SK-N-SH (cell line): ENCODE measurements around the gene BAD. TPM values are rescaled to one million over a fixed set of nuclear protein-coding genes. Genes with fewer than 3 reads are reported as not detected.

Source experiments
- CTCF ChIA-PET: fragments of 300-600, 350-600 bp; formaldehyde crosslinking; extraction: SDS; loops from one replicate; lab custom pipeline; 2021; lab: Yijun Ruan, JAX
- POLR2A ChIA-PET: fragments of 350-600 bp; sonication (Branson Sonifier 250); formaldehyde crosslinking; extraction: SDS; loops from one replicate; lab custom pipeline; 2020; ENCODE audit warnings: antibody characterized with exemption, inconsistent platforms; lab: Yijun Ruan, JAX
- DNase-seq: peaks from one replicate; pipeline ENCODE4 v3.0.0; 2012
- H2AFZ ChIP-seq: fragments of 200-600 bp; sonication (generic); 2 replicates; pipeline ENCODE4 v1.8.1; 2016; ENCODE audit warnings: antibody characterized with exemption, mild to moderate bottlenecking, low read depth
- H3F3A ChIP-seq: fragments of 200-600 bp; sonication (generic); replicated peaks from 2 replicates; pipeline ENCODE3; 2016; ENCODE audit warnings: antibody characterized with exemption, mild to moderate bottlenecking; ENCODE audit not compliant: insufficient read depth
- H3K27ac ChIP-seq, 2 experiments: fragments of 200-500 bp in 1 of 2; fragments of 200-600 bp in 1 of 2; sonication (Bioruptor generic) in 1 of 2; sonication (generic), shearing (Covaris generic) in 1 of 2; 2 replicates each; pipeline versions ENCODE4 v1.5.1 to v1.6.1; 2014 to 2016; ENCODE audit warnings: low read depth in 2 of 2, inconsistent platforms in 1 of 2, low read length in 1 of 2, mild to moderate bottlenecking in 1 of 2, mixed read lengths in 1 of 2
- H3K27me3 ChIP-seq: fragments of 200-600 bp; sonication (generic), shearing (Covaris generic); 2 replicates; pipeline ENCODE4 v1.6.1; 2016; ENCODE audit warnings: mixed run types; ENCODE audit not compliant: insufficient read depth
- H3K36me3 ChIP-seq, 2 experiments: fragments of 200-500 bp in 1 of 2; fragments of 200-600 bp in 1 of 2; sonication (Bioruptor generic) in 1 of 2; sonication (generic) in 1 of 2; replicated peaks in 1 of 2; 2 replicates each; pipeline versions ENCODE3 to v1.5.1; 2014 to 2016; ENCODE audit warnings: low read length in 1 of 2, mild to moderate bottlenecking in 1 of 2; ENCODE audit not compliant: insufficient read depth in 2 of 2, control insufficient read depth in 1 of 2
- H3K4me1 ChIP-seq, 2 experiments: fragments of 200-500 bp in 1 of 2; fragments of 200-600 bp in 1 of 2; sonication (Bioruptor generic) in 1 of 2; sonication (generic), shearing (Covaris generic) in 1 of 2; 2 replicates each; pipeline versions ENCODE4 v1.5.1 to v1.6.1; 2014 to 2016; ENCODE audit warnings: low read depth in 1 of 2, low read length in 1 of 2, mixed run types in 1 of 2; ENCODE audit not compliant: insufficient read depth in 2 of 2, control insufficient read depth in 1 of 2
- H3K4me2 ChIP-seq: fragments of 200-600 bp; sonication (generic), shearing (Covaris generic); 2 replicates; pipeline ENCODE4 v1.6.1; 2017; ENCODE audit warnings: mixed run types
- H3K4me3 ChIP-seq, 2 experiments: fragments of 200-500 bp in 1 of 2; fragments of 200-600 bp in 1 of 2; sonication (Bioruptor generic) in 1 of 2; sonication (generic), shearing (Covaris generic) in 1 of 2; 2 replicates each; pipeline versions ENCODE4 v1.5.1 to v1.8.1; 2014 to 2016; ENCODE audit warnings: low read depth in 2 of 2, inconsistent platforms in 1 of 2, low read length in 1 of 2, mild to moderate bottlenecking in 1 of 2, mixed read lengths in 1 of 2, moderate library complexity in 1 of 2
- H3K79me2 ChIP-seq: fragments of 200-600 bp; sonication (generic); 2 replicates; pipeline ENCODE4 v1.8.1; 2017; ENCODE audit warnings: mild to moderate bottlenecking; ENCODE audit not compliant: insufficient read depth
- H3K9ac ChIP-seq: fragments of 200-600 bp; sonication (generic); 2 replicates; pipeline ENCODE4 v1.6.1; 2017; ENCODE audit warnings: mixed run types
- H3K9me2 ChIP-seq: fragments of 200-600 bp; sonication (generic); 2 replicates; pipeline ENCODE4 v1.6.1; 2017; ENCODE audit warnings: mixed run types
- H3K9me3 ChIP-seq: fragments of 200-600 bp; sonication (generic); 2 replicates; pipeline ENCODE4 v1.6.1; 2017; ENCODE audit warnings: mixed run types, mild to moderate bottlenecking, moderate library complexity
- H4K20me1 ChIP-seq: fragments of 200-600 bp; sonication (generic); 2 replicates; pipeline ENCODE4 v1.6.1; 2017; ENCODE audit warnings: mild to moderate bottlenecking, mixed run types; ENCODE audit not compliant: insufficient read depth
- CTCF ChIP-seq: fragments of 200-600 bp; sonication (generic); IDR thresholded peaks from 2 replicates; pipeline ENCODE4 v1.6.1; 2017; ENCODE audit warnings: antibody characterized with exemption, mild to moderate bottlenecking, moderate library complexity
- ELF1 ChIP-seq: IDR thresholded peaks from 2 replicates; pipeline ENCODE4 v1.4.0; 2012
- EP300 ChIP-seq, 2 experiments: IDR thresholded peaks; 2 replicates each; pipeline versions ENCODE4 v1.4.0 to v1.6.1; 2012; ENCODE audit warnings: borderline replicate concordance in 1 of 2, low read depth in 1 of 2, low read length in 1 of 2
- FOSL2 ChIP-seq: IDR thresholded peaks from 2 replicates; pipeline ENCODE4 v1.4.0; 2012; ENCODE audit warnings: low read depth, mild to moderate bottlenecking, moderate library complexity, borderline replicate concordance
- FOXJ3 ChIP-seq: sonication (generic); formaldehyde crosslinking; IDR thresholded peaks from 2 replicates; pipeline ENCODE4 v1.5.1; 2020; ENCODE audit warnings: mild to moderate bottlenecking, missing genetic modification reagents
- FOXM1 ChIP-seq: IDR thresholded peaks from 2 replicates; pipeline ENCODE4 v1.4.0; 2012; ENCODE audit warnings: low read depth, mild to moderate bottlenecking
- IRF3 ChIP-seq: fragments of 150-350 bp; IDR thresholded peaks from 2 replicates; pipeline ENCODE4 v1.6.1; 2016; ENCODE audit warnings: mild to moderate bottlenecking, low read depth, low read length
- MAX ChIP-seq: IDR thresholded peaks from 2 replicates; pipeline ENCODE4 v1.4.0; 2012; ENCODE audit warnings: low read depth
- MEF2A ChIP-seq: IDR thresholded peaks from 2 replicates; pipeline ENCODE4 v1.4.0; 2012; ENCODE audit warnings: low read depth, borderline replicate concordance
- NFIC ChIP-seq: IDR thresholded peaks from 2 replicates; pipeline ENCODE4 v1.4.0; 2012; ENCODE audit warnings: borderline replicate concordance
- POLR2AphosphoS5 ChIP-seq: IDR thresholded peaks from 2 replicates; pipeline ENCODE4 v1.6.1; 2012; ENCODE audit warnings: low read depth, low read length
- RAD21 ChIP-seq: IDR thresholded peaks from 2 replicates; pipeline ENCODE4 v1.6.1; 2012; ENCODE audit warnings: mild to moderate bottlenecking, low read length
- RXRA ChIP-seq: IDR thresholded peaks from 2 replicates; pipeline ENCODE4 v1.4.0; 2012; ENCODE audit warnings: low read depth, mild to moderate bottlenecking, borderline replicate concordance
- SMC3 ChIP-seq: IDR thresholded peaks from 2 replicates; pipeline ENCODE4 v1.6.1; 2012; ENCODE audit warnings: low read depth, low read length, improper control_type of control experiment
- TEAD4 ChIP-seq: IDR thresholded peaks from 2 replicates; pipeline ENCODE4 v1.4.0; 2012; ENCODE audit warnings: mild to moderate bottlenecking, borderline replicate concordance; ENCODE audit not compliant: insufficient read depth
- USF1 ChIP-seq: IDR thresholded peaks from 2 replicates; pipeline ENCODE4 v1.4.0; 2012; ENCODE audit warnings: low read depth, borderline replicate concordance
- WGBS: methylation state at CpG from one replicate; pipeline ENCODE4 v1.1.6; 2017; ENCODE audit warnings: low lambda C conversion rate; 5-methylcytosine and 5-hydroxymethylcytosine counted together
- polyA plus RNA-seq, 3 experiments: library from polyadenylated mRNA; depleted of rRNA; stranded (reverse); fragments of >200 nt; gene quantifications; 2 replicates each; pipeline ENCODE4 v1.2.3, GENCODE V29; 2012

Gene BAD
- polyA plus RNA-seq, 1 of the 3 experiments (the other 2 are of a cell fraction) = 80.9 TPM

DNA sequence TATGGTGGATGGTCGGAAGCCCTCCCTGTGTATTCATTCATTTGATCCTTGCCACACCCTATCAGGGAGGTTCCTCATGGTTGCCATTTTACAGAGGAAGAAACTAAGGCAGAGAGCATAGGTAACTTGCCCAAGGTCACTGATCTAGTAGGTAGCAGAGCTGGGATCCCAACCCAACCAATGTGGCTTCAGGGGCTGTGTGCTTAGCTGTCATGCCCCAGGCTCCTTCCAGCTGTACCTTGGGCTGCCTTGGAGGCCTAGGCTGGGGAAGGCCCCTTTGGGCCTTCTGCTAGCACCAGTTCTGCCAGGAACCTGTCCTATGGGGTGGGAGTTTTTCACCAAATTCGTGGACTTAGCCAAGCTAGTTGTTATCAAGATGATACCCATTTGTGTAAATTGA lies 8.6 kb downstream of the BAD start:
- CTCF ChIA-PET = interaction anchor here (7.6 kb wide), 1 partner anchor 27 kb away, joined by 139 read pairs; the partner anchor contains the start of genes CATSPERZ and ESRRA

More for the DNA sequence above, 8.6 kb downstream of the BAD start:
- no peak overlapping the region for H2AFZ ChIP-seq
- TF ChIP-seq NFIC = no peak
- TF ChIP-seq FOXM1 = no peak
- TF ChIP-seq USF1 = no peak
- TF ChIP-seq RAD21 = no peak
- TF ChIP-seq FOXJ3 (CRISPR knock-in tag) = no peak
- no peak for TF ChIP-seq IRF3
- TF ChIP-seq MAX = no peak
- TF ChIP-seq FOSL2 = no peak
- no peak for TF ChIP-seq MEF2A
- TF ChIP-seq ELF1 = no peak
- no peak for TF ChIP-seq CTCF
- no peak for TF ChIP-seq EP300 (IDR thresholded peaks at IDR 0.05; ENCODE audit: borderline replicate concordance in 1 of 2, low read depth in 1 of 2, low read length in 1 of 2)
- no peak for TF ChIP-seq SMC3
- no peak for TF ChIP-seq TEAD4
- TF ChIP-seq POLR2AphosphoS5 = no peak
- TF ChIP-seq RXRA = no peak
- H3F3A ChIP-seq = peaks cover 16% of the 10 kb centered on the region
- no peak overlapping the region for H3K27ac ChIP-seq
- H3K9me2 ChIP-seq = no peaks in the 10 kb centered on the region
- H3K79me2 ChIP-seq = peaks cover 22% of the 10 kb centered on the region
- no peaks in the 10 kb centered on the region for H4K20me1 ChIP-seq
- H3K27me3 ChIP-seq = no peaks in the 10 kb centered on the region
- 85% methylated on average over 2 of the region's 2 CpGs for WGBS
- peaks cover 3 to 22% of the 10 kb centered on the region in 2 experiments for H3K36me3 ChIP-seq
- peaks cover 0 to 8% of the 10 kb centered on the region in 2 experiments; a peak in 1 of 4 replicates for H3K4me1 ChIP-seq
- no peaks in the 10 kb centered on the region for H3K9me3 ChIP-seq
- POLR2A ChIA-PET = interaction anchor here (0.6 kb wide), 1 partner anchor 9 kb away, joined by 3 read pairs; no protein-coding TSS in a partner anchor
- H3K4me2 ChIP-seq = no peak overlapping the region
- DNase-seq = no peak
- no peak overlapping the region for H3K4me3 ChIP-seq
- H3K9ac ChIP-seq = no peak overlapping the region
